B cell (primary cell): Measurements from ENCODE around the gene AZU1.

Experiments used
- EZH2 ChIP-seq: IDR thresholded peaks from 2 replicates; pipeline ENCODE4 v1.6.1; 2012; ENCODE audit warnings: borderline replicate concordance, low read depth, mild to moderate bottlenecking, moderate library complexity, low read length; ENCODE audit not compliant: insufficient read depth, poor library complexity, severe bottlenecking
- TF ChIP-seq, protein P1 (sequence below): fragments of 200-600 bp; IDR thresholded peaks from one replicate; pipeline ENCODE4 v1.8.0; 2022; ENCODE audit warnings: antibody characterized with exemption, mild to moderate bottlenecking

DNA sequence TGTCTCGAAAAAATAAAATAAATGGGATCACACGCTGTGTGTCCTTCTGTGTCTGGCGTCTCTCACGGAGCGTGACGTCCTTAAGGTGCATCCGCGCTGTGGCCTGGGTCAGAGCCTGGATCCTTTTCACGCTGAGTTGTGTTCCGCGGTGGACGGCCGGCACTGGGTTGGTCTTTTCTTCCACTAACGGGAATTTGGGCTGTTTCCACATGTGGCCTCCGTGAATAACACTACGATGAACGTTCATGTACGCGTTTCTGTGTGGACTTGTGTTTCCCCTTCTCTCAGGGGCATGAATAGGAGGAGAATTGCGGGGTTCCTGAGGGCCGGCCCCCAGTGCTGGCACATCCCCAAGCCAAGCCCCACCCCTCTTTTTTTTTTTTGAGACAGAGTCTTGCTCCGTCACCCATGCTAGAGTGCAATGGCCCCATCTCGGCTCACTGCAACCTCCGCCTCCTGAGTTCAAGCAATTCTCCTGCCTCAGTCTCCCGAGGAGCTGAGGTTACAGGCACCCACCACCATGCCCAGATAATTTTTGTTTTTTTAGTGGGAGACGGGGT is 36.5 kb upstream of the AZU1 start:
- TF ChIP-seq, protein P1, sequence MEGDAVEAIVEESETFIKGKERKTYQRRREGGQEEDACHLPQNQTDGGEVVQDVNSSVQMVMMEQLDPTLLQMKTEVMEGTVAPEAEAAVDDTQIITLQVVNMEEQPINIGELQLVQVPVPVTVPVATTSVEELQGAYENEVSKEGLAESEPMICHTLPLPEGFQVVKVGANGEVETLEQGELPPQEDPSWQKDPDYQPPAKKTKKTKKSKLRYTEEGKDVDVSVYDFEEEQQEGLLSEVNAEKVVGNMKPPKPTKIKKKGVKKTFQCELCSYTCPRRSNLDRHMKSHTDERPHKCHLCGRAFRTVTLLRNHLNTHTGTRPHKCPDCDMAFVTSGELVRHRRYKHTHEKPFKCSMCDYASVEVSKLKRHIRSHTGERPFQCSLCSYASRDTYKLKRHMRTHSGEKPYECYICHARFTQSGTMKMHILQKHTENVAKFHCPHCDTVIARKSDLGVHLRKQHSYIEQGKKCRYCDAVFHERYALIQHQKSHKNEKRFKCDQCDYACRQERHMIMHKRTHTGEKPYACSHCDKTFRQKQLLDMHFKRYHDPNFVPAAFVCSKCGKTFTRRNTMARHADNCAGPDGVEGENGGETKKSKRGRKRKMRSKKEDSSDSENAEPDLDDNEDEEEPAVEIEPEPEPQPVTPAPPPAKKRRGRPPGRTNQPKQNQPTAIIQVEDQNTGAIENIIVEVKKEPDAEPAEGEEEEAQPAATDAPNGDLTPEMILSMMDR: no peak
- TF ChIP-seq EZH2: no peak
